ENCODE measurements around the gene SERTAD4.
A peak's percentile ranks its signal among the peaks of the same experiment; 100 is the strongest.
"Not testable (repeated sequence)": the region's sequence is repeated elsewhere in the genome, so short reads cannot be mapped to it uniquely, and the experiment has no call there.

The SERTAD4 gene

DNA sequence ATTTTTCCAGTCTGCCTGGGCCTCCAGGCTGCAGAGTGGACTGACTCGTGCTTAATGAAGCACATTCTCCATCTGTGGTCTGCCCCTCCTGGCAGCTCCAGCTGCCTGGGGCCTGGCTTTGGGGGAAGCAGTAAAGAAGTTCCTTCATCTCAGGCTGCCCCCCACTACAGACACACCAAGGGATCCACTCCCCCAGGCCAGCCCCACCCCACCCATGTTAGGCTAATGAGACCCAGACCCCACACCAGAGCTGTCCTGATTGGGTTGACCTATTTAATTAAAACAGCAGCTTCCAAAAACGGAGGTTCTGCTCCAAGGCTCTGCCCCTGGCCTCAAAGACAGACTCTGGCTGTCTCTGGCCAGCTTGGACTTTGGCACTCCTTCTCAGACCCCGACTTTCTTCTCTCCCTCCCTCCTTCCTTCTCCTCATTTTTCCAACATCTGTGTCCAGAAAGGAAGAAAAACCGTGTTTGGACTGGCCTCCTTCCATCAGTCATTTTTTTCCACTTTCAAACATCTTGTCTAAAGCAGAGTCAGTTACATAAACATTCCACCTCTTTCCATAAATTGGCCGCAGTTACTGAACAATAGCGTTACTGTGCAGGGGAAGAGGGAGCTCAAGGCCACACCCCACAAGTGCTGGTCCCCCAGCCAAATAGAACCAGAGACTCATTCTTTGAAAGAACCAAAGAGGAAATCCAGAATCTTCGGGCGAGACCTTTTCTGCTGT, 29.7 kb downstream of the SERTAD4 start:
- DNase-seq: no peak

DNA sequence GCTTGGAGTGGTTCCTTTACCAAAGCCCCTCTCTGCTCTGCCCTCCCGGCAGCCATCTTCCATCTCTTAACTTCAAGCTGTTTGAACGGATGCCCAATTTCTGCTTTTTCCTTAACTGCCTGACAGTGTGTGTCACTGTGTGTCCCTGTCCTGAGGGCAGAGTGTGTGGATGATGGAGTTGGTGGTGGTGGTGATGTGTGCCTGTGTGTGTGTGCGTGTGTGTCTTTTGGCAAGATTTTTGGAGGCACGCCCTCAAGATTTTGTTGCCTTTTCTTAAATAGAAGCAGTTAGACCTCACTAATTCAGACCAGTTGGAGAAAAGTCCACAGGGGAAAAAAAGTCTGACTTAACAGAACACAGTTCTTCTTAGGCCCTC, 30.3 kb downstream of the SERTAD4 start:
- DNase-seq: no peak

DNA sequence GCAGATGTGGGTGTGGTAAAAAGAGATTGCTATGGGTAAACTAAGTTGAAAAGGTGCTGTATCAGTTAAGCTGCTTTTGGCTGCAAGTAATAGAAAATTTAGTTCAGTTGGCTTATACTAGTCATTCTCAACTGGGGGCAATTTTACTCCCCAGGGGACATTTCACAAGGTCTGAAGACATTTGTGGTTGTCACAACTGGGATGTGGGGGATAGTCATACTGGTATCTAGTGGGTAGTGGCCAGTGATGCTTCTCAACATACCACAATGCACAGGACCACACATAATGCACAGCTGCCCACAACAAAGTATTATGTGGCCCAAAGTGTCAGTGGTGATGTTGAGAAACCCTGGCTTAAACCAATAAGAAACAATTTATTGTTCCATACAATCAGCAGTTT, 31.4 kb downstream of the SERTAD4 start:
- DNase-seq: no peak

DNA sequence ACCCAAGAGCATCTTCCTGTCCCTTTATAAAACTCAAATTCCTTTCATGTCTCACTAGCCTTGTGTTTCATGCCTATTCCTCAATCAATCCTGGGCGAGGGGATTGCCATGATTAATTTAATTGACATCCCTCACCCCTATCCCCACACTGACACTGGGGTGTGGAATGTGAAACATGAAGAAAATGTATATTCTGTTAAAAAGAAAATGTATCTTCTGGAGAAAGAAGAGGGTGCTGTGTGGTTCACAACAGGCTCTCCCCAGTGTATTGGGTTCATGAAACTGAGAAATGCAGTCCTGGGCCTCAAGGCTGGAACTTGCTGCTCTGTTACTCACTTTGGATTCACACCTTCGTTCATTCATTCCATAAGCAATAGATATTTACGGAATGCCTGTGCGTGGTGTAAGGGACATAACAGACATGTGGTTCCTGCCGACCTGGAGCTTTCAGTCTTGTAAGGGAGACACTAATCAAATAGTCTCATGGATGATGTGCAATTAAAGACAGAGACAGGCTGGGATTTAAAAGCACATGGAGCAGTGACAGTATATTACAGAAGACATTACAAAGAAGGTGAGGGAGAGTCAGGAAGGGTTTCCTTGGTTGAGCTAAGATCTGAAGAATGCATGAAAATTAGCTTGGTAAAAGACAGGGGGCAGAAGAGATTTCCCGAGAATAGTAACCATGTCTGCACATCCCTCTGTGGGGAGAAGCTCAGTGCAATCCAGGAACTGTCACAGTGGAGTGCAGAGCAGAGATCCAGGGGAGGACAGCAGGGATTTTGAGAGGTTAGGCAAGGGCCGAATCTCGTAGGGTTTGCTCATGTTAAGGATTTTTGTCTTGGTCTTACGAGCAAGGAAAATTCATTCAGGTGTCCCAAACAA, 32.1 kb downstream of the SERTAD4 start:
- no peak for DNase-seq

DNA sequence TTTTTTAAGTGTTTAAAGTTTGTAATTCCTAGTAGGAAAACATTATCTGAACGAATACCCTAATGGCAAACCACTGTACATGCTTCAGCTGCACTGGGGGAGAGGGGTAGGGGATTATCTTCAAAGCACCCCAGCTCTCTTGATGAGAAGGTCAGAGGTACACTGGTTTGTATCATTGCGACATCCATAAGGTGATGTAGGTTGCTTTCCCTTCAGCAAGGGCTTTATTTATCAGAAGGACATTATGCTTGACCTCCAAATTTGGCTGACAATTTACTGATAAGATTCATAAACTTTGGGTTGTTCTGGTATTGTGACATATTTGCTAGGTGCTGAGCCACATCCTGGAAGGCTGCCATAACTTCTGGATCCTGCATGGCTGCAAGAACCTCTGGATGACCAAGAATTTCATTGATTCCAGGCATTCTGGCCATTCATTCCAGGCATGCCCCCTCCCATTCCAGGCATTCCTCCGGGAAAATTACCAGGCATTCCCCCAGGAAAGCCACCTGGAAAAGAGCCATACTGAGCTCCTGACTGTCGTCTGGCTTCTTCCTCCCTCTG, 32.9 kb downstream of the SERTAD4 start:
- DNase-seq: not testable (repeated sequence)

DNA sequence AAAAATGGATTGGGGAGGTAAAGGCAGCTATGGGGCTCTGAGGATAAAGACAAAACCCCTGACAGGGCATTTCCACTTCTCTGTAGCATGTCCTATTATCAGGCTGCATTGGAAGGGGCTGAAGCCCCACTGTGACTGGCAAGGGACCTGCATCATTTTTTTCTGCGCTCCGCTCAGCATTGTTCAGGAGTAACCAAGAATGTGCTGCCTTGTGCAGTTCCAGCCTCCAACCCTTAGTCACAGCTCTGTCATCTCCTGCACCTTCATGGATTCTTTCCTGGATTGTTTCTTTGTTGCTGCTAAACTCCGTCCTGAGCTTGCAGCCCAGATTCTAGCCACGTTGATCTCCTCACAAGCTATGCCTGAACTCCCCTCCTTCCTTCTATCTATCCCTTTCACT, 37.4 kb downstream of the SERTAD4 start:
- DNase-seq: no peak

DNA sequence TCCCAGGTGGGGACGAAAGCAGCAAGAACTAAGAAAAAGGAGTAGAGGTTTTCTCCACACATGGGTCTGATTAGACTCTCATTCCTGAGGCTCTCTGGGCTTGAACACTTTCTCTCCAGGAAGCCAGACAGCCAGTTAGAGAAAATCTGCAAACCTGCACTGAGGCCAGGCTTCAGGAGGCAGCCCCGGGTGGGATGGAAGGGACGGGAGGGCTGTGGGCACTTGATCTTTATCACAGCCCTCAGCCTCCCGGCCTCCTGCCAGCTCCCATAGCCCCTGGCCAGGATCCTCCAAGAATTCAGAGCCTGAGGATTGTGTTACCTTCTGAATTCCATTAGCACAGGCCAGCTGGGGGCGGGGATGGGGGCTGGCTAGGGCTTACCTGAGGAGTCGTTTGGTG, 40.1 kb downstream of the SERTAD4 start:
- no peak for DNase-seq

DNA sequence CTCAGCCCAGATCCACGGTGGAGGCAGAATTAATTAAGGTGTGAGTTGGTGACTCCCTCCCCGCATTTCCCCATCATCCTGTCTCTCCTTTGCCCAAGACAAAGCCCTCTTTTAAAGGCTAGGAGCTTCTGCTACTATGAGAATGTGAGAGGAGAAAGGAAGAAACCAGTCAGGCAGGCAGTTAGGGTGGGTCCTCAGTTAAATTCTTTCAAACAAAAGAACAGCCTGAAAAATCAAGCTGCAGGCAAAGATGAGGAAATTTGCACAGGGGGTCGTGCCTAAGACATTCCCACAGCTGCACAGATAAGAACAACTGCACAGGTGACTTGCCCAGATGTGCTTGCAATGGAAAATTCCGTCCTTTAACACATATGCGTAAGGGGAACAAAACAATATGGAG, 47.6 kb downstream of the SERTAD4 start:
- no peak for DNase-seq

DNA sequence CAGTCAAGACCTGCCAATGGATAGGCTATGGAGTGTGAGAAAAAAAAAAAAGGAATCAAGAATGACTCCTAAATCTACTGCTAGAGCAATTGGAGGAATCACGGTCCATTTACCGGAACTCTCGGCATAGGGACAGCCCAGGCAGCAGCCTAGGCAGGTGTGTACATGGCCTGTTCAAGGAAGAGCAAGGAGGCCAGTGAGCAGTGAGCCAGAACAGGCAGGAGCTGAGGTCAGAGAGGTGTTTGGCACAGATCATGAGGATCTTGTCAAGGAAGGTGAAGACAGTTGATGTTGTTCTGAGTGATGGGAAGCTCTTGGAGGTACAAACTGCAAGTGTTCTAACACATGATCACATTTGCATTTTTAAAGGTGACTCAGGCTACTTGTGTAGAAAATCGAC, 55.5 kb downstream of the SERTAD4 start:
- DNase-seq: no peak

DNA sequence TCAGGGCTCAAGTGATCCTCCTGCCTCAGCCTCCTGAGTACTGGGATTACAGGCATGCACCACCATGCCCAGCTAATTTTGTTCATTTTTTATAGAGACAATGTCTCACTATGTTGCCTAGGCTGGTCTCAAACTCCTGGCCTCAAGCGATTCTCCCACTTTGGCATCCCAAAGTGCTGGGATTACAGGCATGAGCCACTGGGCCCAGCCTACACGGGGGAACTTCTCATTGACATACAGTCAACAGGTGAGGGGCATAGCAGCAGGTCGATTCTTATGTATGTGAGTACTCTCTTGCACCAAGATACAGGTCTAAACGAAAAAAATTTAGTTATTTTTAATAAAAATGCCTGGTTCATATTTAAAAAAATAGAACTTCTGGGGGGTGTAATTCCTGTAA, 56.7 kb downstream of the SERTAD4 start:
- no peak for DNase-seq

DNA sequence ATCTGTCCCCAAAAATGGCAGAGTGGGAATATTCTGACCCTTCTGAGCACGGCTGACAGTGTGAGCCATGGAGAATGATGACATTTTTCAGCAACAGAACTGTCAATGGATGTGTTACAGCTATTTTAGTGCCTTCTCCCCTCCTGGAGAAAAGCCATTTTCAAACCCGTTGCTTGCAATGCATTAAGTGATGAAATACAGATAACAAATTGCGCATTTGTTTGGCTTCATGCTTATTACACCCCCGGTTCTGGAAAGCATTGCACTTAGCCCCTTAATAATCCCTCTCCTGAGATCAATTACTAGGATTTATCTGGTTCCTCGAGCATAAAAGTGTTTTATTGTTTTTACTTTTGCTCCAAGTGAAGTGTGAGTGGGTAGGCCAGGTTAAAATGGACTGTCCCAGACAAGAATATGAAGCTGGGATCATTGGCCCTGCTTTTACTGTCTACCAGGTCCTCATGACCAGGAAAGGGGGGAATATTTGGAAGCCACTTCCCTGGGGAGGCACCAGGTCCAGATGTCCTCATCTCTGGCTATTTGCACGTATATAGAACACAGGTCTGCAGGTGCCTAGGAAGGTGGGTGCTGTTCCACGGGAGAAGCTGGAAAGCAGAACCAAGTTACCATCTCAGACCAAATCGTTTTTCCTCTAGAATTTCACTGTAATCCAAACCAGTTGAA, 58.6 kb downstream of the SERTAD4 start:
- no peak for DNase-seq

DNA sequence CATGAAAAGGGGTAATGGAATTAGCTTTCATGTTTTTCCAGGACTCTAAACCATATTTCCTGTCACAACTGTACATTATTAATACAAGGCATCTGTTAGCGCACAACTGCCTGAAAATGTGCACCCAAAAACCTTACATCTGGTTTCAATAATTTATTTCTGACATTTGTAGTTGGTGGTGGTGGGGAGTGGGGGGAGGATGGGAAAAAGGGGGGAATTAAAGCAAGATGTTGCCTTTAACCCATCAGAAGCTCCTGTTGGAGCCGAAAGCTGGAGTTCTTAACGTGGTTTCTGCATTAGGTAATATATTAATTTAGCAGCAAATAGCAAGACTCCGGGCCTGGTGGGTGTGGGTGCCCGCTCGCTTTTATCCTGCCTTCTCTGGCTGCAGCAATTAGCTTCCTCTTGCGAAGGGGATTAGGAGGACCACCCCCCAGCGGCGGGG, 59.2 kb downstream of the SERTAD4 start:
- no peak for DNase-seq

DNA sequence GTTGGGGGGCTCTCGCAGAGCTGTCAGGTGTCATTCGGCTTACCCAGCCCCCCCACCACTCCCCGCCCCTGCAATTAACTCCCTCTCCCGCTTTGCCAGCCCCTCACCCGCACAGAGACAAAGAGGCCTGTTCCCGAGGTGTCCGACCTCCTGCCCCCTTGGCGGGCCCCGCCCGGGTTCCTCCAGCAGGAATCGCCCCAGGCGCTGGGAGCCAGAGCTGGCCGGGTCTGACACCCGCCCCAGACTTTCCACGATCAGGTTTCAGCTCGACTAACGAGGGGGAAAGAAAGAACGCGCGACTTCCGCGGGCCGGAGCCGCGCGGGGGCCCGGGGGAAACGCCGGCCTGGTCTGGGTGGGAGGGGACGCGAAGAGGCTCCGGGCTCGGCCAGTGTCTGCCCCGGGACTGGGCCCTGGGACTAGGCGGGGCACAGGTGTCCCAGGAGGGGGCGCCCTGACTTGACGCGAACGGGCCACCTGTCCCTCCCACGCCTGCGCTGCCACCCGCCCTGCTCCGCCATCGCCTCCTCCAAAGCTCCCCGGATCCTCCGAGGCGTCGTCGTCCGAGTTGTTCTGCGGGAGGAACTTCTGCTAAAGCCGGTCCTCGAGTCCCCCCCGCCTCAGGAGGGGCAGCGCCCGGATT, 59.8 kb downstream of the SERTAD4 start:
- DNase-seq: peak; percentile 56

DNA sequence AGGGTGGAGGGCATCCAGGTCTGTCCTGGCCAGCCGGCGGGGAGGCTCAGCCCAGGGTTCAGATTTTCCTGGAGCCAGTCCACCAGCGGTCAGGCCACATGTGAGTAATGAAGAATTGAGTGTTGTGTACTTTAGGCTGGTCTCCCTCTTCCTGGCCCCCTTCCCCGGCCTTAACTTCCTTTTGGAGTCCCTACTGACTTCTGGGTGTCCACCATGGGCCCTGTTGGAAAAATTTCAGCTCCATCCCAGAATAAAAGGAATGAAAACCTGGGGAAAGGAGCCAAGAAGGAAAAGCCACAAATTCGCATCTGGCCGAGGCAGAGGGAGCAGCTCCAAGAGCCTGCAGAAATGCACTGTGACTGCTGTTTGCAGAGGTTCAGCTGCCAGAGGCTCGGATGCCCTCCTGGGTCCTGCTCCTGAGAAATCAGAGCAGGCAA, 60.6 kb downstream of the SERTAD4 start:
- no peak for DNase-seq

DNA sequence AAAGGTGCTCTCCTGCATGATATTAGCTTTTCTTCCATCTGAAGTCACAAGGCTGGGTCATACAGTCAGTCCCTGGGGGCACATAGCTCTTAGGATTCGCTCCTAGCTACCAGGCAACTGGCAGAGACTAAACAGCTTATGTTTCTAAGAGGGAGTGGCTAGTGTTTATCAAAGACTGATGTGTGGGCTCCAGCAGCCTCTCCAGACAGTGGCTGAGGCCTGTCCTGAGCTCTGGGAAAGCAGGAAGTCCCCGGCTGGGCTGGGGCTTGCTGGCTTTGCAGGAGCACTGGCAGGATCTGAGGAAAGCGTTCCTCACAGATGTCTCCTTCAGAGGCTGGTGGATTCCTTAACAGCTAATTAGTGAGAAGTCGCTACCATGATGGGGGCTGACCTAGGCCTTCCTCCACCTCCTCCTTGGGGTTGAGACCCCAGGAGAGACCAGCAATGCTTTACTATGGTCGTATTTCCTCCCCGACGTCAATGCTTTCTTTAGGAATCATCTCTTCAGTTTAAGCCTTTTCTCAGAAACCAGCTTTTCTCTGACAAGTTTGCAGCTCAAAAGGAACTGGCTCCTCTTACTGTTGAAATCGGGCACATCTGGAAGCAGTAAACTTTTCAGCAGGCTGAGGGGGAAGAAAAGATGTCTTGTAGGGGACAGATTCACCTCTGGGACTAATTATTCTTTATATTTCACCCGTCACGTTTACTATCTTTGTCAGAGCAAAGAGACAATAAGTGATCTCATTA, 62.6 kb downstream of the SERTAD4 start:
- no peak for DNase-seq
